HG03558 (cell line): Measurements from ENCODE around the gene HS3ST2.
"Not testable (repeated sequence)": the region's sequence is repeated elsewhere in the genome, so short reads cannot be mapped to it uniquely, and the experiment has no call there.

Source experiments
- ATAC-seq: cut with Tn5 transposase; IDR thresholded peaks from one replicate; pipeline ENCODE4 v1.9.1; 2021; ENCODE audit warnings: moderate number of reproducible peaks; ENCODE audit not compliant: unreplicated experiment; ENCODE audit errors: extremely low read depth

The HS3ST2 gene

DNA sequence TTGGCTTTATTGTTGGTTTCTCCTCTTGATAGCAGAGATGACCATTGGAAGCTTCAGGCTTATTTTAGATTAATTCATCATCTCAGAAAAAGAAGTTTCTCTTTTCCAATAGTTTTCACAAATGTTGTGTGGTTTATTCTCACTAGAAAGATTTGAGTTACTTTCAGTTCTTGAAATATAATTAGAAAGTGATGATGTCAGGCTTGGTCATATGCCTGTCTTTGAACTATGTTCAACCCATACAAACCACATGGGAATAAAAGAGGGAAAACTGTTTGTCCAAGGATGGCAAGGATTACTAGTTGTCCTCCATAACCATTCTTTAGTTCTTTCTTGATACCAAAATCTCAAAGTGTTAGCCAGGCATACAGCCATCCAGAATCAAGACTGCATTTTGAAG, 3.7 kb upstream of the HS3ST2 start:
- no peak for ATAC-seq

DNA sequence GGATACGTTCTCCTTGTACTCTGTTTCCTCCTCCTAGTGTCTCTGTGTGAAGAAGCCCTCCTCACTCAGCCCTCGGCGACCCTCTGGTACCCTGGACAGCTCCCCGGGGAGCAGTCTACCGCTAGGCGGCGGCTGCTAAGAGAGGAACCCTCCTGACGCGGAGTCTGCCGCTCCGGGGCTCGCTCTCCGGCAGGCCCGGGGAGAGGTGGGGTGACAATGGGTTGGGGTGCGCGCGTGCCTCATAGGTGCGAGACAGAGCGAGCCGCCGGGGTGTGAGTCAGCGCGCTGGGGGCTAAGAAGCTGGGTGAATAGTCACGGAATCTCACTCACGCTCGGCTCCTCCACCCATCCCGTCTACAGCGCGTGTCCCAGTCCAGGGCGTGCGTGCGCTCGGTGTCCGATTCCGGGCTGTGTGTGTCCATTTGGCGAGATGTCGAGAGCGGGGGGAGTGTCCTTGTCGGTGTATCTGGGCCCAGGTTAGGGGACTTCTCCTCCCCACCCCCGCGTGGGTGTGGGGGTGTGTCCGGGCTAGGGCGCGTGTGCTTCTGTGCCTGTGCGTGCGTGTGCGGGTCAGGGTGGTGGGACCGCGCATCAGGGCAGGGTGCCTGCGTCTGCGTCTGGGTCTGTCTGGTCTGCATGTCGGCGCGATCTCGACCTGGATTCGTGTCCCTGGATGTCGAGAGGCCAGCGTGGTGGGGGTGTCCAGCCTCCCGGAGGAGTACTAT, 577 bp upstream of the HS3ST2 start:
- ATAC-seq: no peak

DNA sequence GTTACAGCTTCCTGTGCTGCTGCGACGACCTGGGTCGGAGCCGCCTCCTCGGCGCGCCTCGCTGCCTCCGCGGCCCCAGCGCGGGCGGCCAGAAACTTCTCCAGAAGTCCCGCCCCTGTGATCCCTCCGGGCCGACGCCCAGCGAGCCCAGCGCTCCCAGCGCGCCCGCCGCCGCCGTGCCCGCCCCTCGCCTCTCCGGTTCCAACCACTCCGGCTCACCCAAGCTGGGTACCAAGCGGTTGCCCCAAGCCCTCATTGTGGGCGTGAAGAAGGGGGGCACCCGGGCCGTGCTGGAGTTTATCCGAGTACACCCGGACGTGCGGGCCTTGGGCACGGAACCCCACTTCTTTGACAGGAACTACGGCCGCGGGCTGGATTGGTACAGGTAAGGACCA, 746 bp downstream of the HS3ST2 start:
- ATAC-seq: no peak

DNA sequence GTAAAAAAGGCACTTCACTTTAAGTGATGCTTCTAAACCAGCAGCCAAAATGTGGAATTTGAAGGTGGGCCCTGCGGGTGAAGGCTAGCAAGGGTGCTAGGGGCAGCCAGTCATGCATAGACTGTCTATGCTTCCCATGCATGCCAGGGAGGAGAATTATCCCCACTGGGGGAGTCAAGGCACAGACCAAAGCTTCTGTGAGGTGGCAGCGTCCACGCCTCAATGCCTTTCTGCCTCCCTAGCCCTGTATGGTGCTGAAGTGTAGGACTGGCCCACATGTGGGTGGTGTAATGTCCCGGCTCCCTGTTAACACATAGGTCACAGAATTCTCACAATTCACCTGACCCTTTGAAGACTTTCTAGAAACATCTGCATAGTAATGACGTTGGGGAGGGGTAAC, 1.9 kb downstream of the HS3ST2 start:
- ATAC-seq: no peak

DNA sequence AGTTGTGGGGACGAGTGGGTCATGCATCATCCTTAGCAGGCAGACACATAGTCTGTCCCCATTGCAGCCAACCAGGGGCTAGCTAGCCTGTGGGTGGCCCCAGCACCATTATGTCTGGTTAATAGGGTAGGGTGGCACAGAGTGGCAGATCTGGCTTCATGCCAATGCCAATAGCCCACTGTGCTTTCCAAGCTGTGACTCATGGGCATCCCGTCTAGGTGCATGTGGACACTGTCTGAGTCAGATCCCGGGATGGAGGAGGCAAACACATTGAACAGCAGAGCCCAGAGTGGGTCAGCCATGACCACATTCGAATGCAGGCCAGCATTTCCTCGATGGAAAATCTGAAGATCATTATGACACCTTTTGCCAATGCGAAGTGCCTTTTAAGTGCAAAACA, 2.5 kb downstream of the HS3ST2 start:
- ATAC-seq: no peak

DNA sequence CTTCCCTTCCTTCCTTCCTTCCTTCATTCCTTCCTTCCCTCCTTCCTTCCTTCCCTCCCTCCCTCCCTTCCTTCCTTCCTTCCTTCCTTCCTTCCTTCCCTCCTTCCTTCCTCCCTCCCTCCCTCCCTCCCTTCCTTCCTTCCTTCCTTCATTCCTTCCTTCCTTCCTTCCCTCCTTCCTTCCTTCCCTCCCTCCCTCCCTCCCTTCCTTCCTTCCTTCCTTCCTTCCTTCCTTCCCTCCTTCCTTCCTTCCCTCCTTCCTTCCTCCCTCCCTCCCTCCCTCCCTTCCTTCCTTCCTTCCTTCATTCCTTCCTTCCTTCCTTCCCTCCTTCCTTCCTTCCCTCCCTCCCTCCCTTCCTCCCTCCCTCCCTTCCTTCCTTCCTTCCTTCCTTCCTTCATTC, 4.8 kb downstream of the HS3ST2 start:
- ATAC-seq: not testable (repeated sequence)

DNA sequence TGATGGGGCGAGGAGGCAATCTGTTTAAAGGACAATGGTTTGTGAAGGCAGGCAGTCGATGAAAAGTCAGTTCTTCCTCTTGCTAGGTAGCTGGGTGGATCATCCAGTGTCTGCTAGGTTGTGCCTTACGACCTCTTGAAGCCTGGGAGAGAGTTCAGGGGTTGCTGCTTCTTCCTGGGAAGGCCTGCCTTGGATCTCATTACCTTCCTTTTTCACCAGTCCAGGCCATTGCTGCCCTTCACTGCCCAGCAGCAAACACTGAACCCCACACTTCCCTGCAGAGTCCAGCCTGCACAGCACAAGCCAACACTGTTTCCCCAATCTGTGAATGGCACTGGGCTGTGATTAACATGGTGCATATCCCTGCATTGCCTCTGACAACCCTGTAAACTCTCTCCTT, 24.7 kb downstream of the HS3ST2 start:
- no peak for ATAC-seq

DNA sequence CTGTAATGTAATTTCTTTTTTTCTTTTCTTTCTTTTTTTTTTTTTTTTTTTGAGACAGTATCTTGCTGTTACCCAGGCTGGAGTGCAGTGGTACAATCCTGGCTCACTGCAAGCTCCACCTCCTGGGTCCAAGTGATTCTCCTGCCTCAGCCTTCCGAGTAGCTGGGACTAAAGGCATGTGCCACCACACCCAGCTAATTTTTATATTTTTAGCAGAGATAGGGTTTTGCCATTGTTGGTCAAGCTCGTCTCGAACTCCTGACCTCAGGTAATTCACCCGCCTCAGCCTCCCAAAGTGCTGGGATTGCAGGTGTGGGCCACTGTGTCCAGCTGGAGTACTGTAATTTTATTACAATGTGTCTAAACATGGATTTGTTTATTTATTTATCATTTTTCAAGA, 28.1 kb downstream of the HS3ST2 start:
- not testable (repeated sequence) for ATAC-seq

DNA sequence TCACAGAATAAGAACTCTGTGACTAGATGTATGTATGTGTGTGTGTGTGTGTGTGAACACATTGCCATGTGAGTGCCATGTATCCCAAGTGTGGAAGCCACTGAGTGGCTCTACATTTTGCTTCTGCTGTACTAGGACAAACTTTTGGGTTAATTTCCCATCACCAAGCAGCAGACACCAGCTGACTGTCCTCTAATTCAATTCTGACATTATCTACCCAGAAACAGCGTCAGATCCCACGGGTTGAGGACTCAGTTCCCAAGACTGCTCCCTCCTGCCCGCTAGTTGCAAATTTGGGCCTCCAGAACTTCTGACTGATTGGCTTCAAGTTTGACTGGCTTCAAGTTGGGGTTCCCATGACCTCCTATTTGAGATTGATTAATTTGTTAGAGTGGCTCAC, 29.2 kb downstream of the HS3ST2 start:
- ATAC-seq: no peak

DNA sequence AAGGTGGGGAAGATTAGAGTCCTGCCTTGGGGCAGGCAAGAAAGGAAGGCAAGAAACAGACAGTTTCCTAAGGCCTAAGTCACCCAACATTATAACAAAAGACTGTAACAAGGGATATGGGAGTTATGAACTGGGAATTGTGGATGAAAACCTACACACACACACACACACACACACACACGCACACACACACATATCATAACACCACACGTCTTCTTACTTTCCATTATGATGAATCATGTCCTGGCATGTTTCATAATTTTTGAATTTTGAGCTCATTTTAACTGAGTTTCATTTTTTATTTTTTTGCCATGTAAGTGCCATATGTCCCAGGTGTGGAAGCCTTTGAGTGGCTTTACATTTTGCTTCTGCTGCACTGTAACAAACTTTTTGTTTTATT, 29.9 kb downstream of the HS3ST2 start:
- no peak for ATAC-seq

DNA sequence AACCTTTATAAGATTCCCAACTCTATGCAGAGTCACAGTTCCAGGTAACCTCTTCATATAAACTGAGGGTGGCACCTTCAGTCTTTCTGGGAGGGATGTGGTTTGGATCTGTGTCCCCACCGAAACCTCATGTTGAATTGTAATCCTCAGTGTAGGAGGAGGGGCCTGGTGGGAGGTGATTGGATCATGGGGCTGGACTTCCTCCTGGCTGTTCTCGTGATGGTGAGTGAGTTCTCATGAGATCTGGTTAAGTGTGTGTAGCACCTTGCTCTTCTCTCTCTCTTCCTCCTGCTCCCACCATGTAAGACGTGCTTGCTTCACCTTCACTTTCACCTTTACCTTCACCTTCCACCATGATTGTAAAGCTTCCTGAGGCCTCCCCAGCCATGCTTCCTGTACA, 30.5 kb downstream of the HS3ST2 start:
- no peak for ATAC-seq

DNA sequence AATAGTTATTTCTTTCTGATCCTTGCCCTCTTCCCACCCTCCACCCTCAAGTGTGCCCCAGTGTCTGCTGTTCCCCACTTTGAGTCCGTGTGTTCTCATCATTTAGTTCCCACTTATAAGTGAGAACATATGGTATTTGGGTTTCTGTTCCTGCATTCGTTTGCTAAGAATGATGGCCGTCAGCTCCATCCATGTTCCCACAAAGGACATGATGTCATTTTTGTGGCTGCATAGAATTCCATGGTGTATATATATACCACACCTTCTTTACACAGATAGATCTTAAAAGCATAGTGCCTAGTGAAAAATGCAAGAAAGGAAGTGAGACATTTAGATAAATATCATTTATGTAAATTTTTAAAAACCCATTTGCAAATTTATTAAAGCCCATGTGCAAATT, 33.1 kb downstream of the HS3ST2 start:
- no peak for ATAC-seq

DNA sequence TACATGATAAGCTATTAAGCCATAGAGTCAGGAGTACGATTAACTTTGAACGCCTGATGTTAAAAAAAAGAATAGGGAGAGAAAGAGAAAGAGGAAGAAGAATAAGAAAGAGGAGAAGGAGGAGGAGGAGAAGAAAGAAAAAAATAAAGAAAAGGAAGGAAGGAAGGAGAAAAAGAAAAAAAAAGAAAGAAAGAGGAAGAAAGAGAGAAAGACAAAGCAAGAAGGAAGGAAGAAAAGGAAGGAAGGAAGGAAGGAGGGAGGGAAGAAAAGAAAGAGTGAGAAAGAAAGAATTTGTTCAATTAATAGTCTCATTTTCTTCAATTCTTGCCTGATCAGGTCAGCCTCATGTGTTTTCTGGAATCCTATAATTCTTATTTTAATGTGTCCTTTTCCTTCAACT, 33.7 kb downstream of the HS3ST2 start:
- no peak for ATAC-seq

DNA sequence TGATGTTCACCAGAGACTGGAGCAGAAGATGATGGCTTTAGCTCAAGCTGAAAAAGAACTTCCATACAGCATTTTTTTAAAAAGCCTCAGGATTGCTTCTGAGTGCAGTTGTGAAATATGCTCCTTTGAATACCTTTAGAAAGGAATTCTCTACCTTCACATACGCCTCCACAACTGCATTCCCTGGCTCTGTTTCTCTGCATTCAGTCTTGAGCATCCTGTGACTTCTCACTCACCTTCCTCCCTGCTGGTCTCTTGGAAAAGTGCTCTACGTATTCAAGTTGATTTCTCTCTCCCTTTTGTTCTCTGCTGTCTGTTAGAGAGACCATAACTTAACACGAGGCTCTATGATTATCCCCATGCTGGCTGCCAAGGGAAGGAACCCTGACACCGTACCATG, 34.5 kb downstream of the HS3ST2 start:
- no peak for ATAC-seq

DNA sequence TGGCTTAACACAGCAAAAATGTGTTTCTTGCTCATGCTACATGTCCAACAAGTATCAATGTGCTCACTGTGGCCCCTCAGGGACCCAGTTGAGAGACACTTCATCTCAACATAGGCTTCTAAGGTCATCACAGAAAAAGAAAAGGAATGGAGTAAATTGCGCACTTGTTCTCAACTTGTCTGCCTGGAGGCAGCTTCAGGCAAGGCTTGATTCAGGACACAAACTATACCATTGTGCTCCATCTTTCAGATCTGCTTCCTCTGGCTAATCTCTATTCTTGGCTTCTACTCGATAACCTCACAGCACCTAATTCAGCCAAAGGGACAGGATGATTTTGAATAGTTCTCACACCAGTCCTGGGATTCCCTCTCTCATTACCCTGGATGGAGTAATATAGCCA, 35.6 kb downstream of the HS3ST2 start:
- ATAC-seq: no peak

DNA sequence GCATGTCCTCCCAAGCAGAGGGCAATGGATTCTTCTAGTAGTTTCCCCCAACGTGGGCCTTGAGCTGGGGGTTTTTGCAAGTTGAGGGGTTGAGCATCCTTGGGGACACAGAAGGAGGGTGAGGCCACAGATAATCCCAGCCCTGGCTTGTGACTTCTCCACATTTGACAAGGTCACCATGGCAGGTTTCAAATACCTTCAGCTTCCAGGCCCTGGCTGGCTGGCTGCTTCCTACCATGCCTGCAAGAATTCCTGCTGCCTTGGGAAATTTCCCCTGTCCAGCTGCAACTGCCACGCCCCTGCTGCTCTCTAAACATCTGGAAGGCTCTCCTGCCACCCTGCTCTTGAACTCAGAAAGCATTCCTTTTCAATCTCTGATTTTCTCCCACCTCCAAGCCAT, 41.3 kb downstream of the HS3ST2 start:
- ATAC-seq: no peak

DNA sequence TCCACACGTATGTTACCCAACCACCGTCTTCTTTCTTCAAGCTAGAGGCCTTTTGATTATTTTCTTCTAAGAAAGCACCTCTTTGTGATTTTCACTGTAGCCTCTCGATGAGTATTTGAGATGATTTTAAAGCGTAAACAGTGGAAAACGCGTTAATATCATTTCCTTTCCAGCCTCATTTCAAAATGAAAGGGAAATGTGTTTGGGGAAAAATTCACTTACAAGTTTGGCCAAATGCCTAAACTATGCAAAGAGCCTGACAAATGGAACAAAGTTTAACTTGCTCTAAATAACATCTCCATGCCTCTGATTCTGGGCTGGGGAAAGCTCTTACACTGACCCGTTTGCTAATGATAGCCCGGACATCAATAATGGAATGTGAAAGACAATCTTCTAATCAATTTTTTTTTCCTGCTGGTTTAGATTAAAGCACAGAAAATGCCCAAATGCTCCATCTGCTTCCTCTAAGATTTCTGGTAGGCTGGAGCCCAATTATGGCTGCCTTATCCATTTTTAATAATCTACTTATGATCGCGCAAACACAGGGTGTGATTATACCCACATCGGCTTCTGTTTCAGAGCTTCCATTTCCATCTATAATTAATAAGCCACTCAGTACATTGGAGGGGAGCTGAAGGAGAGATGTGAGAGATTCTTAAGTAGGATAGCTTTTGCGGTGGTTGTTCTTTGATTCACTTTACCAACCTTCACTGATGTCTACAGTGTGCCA, 43.5 kb downstream of the HS3ST2 start:
- no peak for ATAC-seq

DNA sequence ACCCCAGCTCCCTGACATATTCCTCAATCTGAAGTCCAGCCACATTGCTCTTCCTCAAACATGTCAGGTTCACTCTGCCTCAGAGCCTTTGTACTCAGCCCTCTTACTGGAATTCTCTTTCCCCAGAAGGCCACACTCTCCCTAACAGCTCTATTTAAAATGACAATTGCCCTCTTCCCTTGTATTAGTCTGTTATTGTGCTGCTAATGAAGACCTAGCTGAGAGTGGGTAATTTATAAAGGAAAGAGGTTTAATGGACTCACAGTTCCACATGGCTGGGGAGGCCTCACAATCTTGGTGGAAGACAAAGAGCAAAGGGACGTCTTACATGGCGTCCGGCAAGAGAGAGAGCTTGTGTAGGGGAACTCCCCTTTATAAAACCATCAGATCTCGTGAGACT, 46.0 kb downstream of the HS3ST2 start:
- ATAC-seq: no peak

DNA sequence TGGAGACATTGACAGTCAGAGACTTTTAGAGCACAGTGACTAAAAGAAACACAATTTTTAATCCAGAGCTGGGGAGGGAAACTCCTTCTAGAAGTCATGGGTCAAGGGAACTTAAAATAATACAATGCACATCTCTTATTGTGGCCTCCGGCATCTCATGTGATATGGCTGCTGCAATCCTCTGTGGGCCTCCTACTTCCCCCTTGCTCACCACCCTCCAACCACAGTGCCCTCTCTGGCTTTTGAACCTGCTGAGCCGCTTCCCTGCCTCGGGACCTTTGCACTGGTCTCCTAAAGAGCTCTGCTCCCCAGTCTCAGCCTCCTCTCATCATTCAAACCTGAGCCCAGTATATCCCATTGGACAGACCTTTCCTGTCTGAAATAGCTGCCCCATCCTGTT, 47.6 kb downstream of the HS3ST2 start:
- ATAC-seq: no peak

DNA sequence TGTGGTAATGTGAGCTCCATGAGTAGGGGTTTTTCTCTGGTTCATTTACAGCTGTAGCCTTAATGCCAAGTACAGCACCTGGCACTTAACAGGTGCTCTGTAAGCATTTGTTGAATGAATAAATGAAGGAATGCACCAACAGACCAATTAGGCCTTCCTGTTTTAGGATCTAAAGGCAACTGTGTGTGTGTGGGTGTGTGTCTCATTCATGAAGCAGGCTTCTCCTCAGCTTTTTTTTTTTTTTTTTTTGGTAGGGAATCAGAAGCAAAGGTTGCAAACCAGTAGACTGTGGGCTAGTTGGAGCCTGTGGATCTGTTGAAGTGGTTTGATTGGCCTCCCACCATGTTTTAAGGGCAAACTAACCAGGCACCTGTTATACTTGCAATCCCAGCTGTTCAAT, 48.1 kb downstream of the HS3ST2 start:
- ATAC-seq: no peak

DNA sequence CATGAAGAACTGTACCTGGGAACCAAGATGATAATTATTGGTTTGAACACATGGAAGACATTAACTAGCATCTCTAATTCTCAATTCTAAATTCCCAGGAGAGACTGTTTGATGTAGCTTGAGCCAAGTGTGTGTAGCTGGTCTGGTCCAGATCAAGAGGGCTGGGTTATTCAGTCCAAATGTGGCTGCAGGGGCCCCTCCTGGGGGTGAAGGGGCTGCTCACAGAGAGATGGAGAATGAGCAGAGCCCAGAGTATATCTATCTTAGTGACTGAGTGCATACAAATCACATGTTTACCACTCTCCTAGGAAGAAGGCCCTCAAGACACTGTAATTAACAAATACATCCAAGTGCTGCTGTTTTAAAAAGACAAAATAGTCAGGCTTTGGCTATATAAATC, 50.4 kb downstream of the HS3ST2 start:
- ATAC-seq: no peak

DNA sequence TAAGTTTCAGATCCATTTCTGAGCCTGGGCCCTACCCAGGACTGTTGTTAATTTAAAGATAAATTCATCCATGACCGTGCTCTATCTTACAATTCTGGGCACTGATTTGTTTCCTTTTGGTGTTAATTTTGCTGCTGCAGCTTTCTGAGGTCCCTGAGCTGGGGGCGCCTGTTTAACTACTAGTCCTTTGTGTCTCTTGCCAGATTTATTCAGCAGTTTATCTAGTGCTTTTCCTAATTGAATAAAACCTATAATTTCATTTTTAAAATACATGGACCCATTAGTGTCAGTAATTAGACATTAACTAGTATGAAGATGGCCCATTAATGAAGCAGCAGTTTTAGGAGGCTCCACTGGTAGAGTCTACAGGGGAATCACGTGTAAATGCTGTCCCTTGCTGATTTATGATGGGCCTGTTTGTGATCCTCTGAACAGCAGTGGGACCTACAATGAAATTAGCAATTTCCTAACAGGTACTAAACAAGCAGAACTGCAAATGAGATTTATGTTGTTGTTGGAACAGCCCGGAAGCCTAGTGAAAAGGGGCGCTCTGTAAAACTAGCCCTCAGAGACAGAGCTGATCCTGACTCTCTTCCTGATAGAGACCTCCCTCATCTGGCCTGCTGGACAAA, 54.7 kb downstream of the HS3ST2 start:
- ATAC-seq: no peak
